Measurements from ENCODE around the gene HLX. TPM values are rescaled to one million over a fixed set of nuclear protein-coding genes. Genes with fewer than 3 reads are reported as not detected.

HLX gene
- total RNA-seq, 1 donor from 2014 or later = 1.4 TPM

DNA sequence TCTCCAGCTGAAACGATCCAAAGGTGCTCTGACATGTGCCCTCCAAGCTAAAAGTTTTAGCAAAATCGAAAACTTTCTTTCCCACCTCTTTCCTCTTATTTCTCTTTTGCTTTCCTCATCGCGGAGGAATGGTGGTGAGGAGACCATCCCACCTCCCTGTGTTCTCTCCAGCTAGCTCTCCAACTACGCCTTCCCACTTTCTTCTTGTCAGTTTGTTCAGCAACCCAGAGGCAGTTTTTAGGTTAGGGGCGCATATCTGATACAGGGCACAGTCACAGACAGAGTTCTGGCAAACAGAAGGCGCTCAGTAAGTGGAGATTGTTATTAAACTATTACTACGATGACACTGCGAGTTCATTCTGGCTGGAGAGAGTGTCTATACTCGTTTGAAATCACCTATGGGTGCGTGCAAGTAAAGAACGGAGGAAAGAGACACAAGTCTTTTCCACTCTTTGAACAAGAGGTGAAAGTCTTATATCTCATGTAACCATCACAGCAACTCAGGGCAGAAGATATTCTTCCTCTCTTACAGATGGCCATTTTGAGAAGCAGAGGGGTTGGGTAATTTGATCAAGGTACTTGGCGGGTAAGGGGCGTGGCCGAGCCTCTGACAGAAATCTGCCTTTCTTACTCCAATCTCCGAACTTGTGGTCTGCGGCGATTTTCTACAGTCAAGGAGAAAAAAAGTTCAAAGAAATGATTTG is 13.9 kb downstream of the HLX start:
- peaks cover 30% of the 10 kb centered on the region for H3K27me3 Mint-ChIP-seq (ENCODE audit: unreplicated experiment)
- no peak for DNase-seq (ENCODE audit: low spot score)
- no peaks in the 10 kb centered on the region for H3K9me3 Mint-ChIP-seq (ENCODE audit: unreplicated experiment)
- H3K36me3 Mint-ChIP-seq (ENCODE audit: low read depth, unreplicated experiment) = no peaks in the 10 kb centered on the region
- H3K4me3 Mint-ChIP-seq (ENCODE audit: unreplicated experiment) = no peak overlapping the region
- TF ChIP-seq, protein P1, sequence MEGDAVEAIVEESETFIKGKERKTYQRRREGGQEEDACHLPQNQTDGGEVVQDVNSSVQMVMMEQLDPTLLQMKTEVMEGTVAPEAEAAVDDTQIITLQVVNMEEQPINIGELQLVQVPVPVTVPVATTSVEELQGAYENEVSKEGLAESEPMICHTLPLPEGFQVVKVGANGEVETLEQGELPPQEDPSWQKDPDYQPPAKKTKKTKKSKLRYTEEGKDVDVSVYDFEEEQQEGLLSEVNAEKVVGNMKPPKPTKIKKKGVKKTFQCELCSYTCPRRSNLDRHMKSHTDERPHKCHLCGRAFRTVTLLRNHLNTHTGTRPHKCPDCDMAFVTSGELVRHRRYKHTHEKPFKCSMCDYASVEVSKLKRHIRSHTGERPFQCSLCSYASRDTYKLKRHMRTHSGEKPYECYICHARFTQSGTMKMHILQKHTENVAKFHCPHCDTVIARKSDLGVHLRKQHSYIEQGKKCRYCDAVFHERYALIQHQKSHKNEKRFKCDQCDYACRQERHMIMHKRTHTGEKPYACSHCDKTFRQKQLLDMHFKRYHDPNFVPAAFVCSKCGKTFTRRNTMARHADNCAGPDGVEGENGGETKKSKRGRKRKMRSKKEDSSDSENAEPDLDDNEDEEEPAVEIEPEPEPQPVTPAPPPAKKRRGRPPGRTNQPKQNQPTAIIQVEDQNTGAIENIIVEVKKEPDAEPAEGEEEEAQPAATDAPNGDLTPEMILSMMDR (IDR thresholded peaks at IDR 0.05; ENCODE audit: unreplicated experiment) = no peak
- H3K27ac Mint-ChIP-seq (ENCODE audit: unreplicated experiment) = no peak overlapping the region
- no peaks in the 10 kb centered on the region for H3K4me1 Mint-ChIP-seq (ENCODE audit: unreplicated experiment)

GRCh38 chr1:220893701-220894024 is 14.4 kb downstream of the HLX start:
- no peak for DNase-seq (ENCODE audit: low spot score)
- Mint-ChIP-seq H3K4me1 (ENCODE audit: unreplicated experiment) (no peaks in the 10 kb centered on the region), H3K9me3 (ENCODE audit: unreplicated experiment) (no peaks in the 10 kb centered on the region), H3K27ac (ENCODE audit: unreplicated experiment) (no peak overlapping the region), H3K4me3 (ENCODE audit: unreplicated experiment) (no peak overlapping the region), H3K36me3 (ENCODE audit: low read depth, unreplicated experiment) (no peaks in the 10 kb centered on the region), H3K27me3 (ENCODE audit: unreplicated experiment) (peaks cover 26% of the 10 kb centered on the region)
- TF ChIP-seq, protein P1 (IDR thresholded peaks at IDR 0.05; ENCODE audit: unreplicated experiment) = no peak

GRCh38 chr1:220894025-220894923 is 15.0 kb downstream of the HLX start:
- Mint-ChIP-seq H3K27ac (ENCODE audit: unreplicated experiment) (no peak overlapping the region), H3K4me1 (ENCODE audit: unreplicated experiment) (no peaks in the 10 kb centered on the region), H3K4me3 (ENCODE audit: unreplicated experiment) (no peak overlapping the region), H3K9me3 (ENCODE audit: unreplicated experiment) (no peaks in the 10 kb centered on the region), H3K27me3 (ENCODE audit: unreplicated experiment) (peaks cover 25% of the 10 kb centered on the region), H3K36me3 (ENCODE audit: low read depth, unreplicated experiment) (no peaks in the 10 kb centered on the region)
- no peak for DNase-seq (ENCODE audit: low spot score)
- TF ChIP-seq, protein P1 (IDR thresholded peaks at IDR 0.05; ENCODE audit: unreplicated experiment) = no peak

DNA sequence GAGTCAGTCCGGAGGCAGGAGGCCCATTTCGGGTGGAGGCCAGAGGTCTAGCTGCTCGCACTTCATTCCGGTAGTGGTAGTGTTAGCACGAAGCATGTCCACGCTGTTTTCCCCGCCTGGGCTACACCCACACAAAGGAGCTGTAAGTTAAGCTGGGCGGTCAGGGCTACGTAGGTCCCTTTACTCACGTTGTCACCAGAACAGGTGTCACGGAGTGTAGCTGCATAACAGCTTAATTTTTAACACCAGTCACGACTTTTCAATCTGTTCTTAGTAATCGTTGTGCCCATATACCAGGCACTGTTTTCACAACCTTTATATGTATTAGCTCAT is 15.6 kb downstream of the HLX start:
- H3K27me3 Mint-ChIP-seq (ENCODE audit: unreplicated experiment) = peaks cover 22% of the 10 kb centered on the region
- H3K27ac Mint-ChIP-seq (ENCODE audit: unreplicated experiment) = no peak overlapping the region
- no peaks in the 10 kb centered on the region for H3K36me3 Mint-ChIP-seq (ENCODE audit: low read depth, unreplicated experiment)
- no peak overlapping the region for H3K4me3 Mint-ChIP-seq (ENCODE audit: unreplicated experiment)
- H3K9me3 Mint-ChIP-seq (ENCODE audit: unreplicated experiment) = no peaks in the 10 kb centered on the region
- no peaks in the 10 kb centered on the region for H3K4me1 Mint-ChIP-seq (ENCODE audit: unreplicated experiment)
- no peak for DNase-seq (ENCODE audit: low spot score)
- TF ChIP-seq, protein P1 (IDR thresholded peaks at IDR 0.05; ENCODE audit: unreplicated experiment) = no peak

DNA sequence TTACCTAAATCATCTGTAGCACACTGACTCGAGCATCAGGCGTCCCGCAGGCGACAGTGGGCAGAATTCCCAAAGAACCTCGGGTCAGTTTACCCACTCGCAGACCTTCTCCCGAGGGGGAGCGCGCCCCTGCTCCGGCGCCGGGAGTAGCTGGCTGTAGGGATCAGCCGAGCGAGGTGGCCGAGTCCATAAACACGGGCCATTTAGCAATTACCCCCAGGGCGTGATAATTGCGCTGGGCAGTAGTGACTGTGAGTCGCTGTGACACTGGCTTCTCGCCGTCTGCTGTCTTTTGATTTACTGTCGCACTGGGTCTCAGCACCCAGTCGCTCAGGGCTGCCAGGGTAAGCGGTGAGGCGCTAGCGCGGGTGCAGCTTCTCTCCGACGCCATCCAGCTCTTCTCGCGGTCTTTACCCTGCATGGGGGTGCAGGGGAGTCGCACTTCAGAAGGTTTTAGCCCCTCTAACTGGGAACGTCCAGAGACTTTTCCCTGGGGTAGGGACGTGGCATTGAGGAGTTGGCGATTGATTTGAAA is 16.2 kb downstream of the HLX start:
- Mint-ChIP-seq H3K4me1 (ENCODE audit: unreplicated experiment) (no peaks in the 10 kb centered on the region), H3K9me3 (ENCODE audit: unreplicated experiment) (no peaks in the 10 kb centered on the region), H3K4me3 (ENCODE audit: unreplicated experiment) (no peak overlapping the region), H3K27me3 (ENCODE audit: unreplicated experiment) (peaks cover 20% of the 10 kb centered on the region), H3K27ac (ENCODE audit: unreplicated experiment) (no peak overlapping the region), H3K36me3 (ENCODE audit: low read depth, unreplicated experiment) (no peaks in the 10 kb centered on the region)
- no peak for DNase-seq (ENCODE audit: low spot score)
- TF ChIP-seq, protein P1 (IDR thresholded peaks at IDR 0.05; ENCODE audit: unreplicated experiment) = no peak

Data from endothelial cell (in vitro differentiated cells).